GM12878 (cell line): Measurements from ENCODE around the gene CCT6B. TPM values are rescaled to one million over a fixed set of nuclear protein-coding genes. Genes with fewer than 3 reads are reported as not detected.

ENCODE experiments used
- ATAC-seq: fragments of 200-7000 bp; cut with Tn5 transposase; 3 replicates; pipeline ENCODE4 v1.9.1; 2020; ENCODE audit warnings: mild to moderate bottlenecking, moderate library complexity
- BruUV-seq: library from RNA; stranded (reverse); fragments of 400-500 nt; replicated peaks from 2 replicates; lab custom pipeline; 2021; lab: Mats Ljungman, UMichigan
- CTCF ChIA-PET: fragments of 300-600 bp; sonication (Branson Sonifier 250); formaldehyde crosslinking; extraction: SDS; loops from one replicate; lab custom pipeline; 2021; ENCODE audit warnings: inconsistent platforms; lab: Yijun Ruan, JAX
- POLR2A ChIA-PET: fragments of 350-600 bp; formaldehyde crosslinking; extraction: SDS; loops from one replicate; lab custom pipeline; 2021; ENCODE audit warnings: inconsistent platforms; lab: Charles Lee
- RAD21 ChIA-PET: fragments of 300-600 bp; sonication (Branson Sonifier 250); formaldehyde crosslinking; loops from one replicate; lab custom pipeline; 2023; ENCODE audit warnings: antibody characterized with exemption; ENCODE audit not compliant: unreplicated experiment; lab: Charles Lee
- SMC1A ChIA-PET: fragments of 300-600 bp; sonication (Branson Sonifier 250); formaldehyde crosslinking; loops from one replicate; lab custom pipeline; 2023; ENCODE audit not compliant: unreplicated experiment, uncharacterized antibody; lab: Charles Lee
- DNase-seq: peaks from one replicate; pipeline ENCODE4 v3.0.0-alpha.2; 2011; ENCODE audit warnings: low read depth, low spot score
- FAIRE-seq: peaks from 3 replicates; lab custom pipeline; 2011; peaks lifted over from hg19 to GRCh38; lab: Jason Lieb, UNC
- H2AFZ ChIP-seq: 2 replicates; pipeline ENCODE4 v1.6.0; 2011; ENCODE audit warnings: low read depth, low read length, control low read depth; ENCODE audit not compliant: control insufficient read depth
- H3K27ac ChIP-seq: 2 replicates; pipeline ENCODE4 v1.5.1; 2011; ENCODE audit warnings: control low read depth; ENCODE audit not compliant: control insufficient read depth, insufficient read depth
- H3K27me3 ChIP-seq, 2 experiments: replicated peaks in 1 of 2; 2 replicates each; pipeline versions ENCODE4 v1.6.0 to v1.6.1; 2011; ENCODE audit warnings: low read length in 1 of 2; ENCODE audit not compliant: control insufficient read depth in 2 of 2, insufficient read depth in 2 of 2
- H3K36me3 ChIP-seq, 2 experiments: 2 replicates each; pipeline ENCODE4 v1.5.1; 2011; ENCODE audit warnings: low read length in 1 of 2; ENCODE audit not compliant: control insufficient read depth in 2 of 2, insufficient read depth in 2 of 2
- H3K4me1 ChIP-seq: 2 replicates; pipeline ENCODE4 v1.6.1; 2011; ENCODE audit warnings: mild to moderate bottlenecking, low read length, moderate library complexity, mixed read lengths; ENCODE audit not compliant: control insufficient read depth, insufficient read depth
- H3K4me2 ChIP-seq: 2 replicates; pipeline ENCODE4 v1.6.0; 2011; ENCODE audit warnings: control low read depth; ENCODE audit not compliant: control insufficient read depth, insufficient read depth
- H3K4me3 ChIP-seq: fragments of 200-600 bp; sonication (generic); 2 replicates; pipeline ENCODE4 v1.5.1; 2016
- H3K79me2 ChIP-seq: 2 replicates; pipeline ENCODE4 v1.6.0; 2011; ENCODE audit warnings: low read length; ENCODE audit not compliant: control insufficient read depth, insufficient read depth
- H3K9ac ChIP-seq: 2 replicates; pipeline ENCODE4 v1.8.0; 2011; ENCODE audit warnings: low read length, control low read depth, mixed read lengths; ENCODE audit not compliant: control insufficient read depth, insufficient read depth
- H3K9me3 ChIP-seq: replicated peaks from 3 replicates; pipeline ENCODE4 v1.5.1; 2011; ENCODE audit warnings: mild to moderate bottlenecking, low read length; ENCODE audit not compliant: control insufficient read depth, insufficient read depth
- H4K20me1 ChIP-seq: 2 replicates; pipeline ENCODE4 v1.6.0; 2011; ENCODE audit not compliant: control insufficient read depth, insufficient read depth
- EED ChIP-seq: sonication (generic); IDR thresholded peaks from 2 replicates; pipeline ENCODE4 v1.6.1; 2016; ENCODE audit warnings: antibody characterized with exemption, low read depth
- HDAC6 ChIP-seq: fragments of 200-600 bp; sonication (generic); IDR thresholded peaks from one replicate; pipeline ENCODE4 v1.8.0; 2017; ENCODE audit warnings: antibody characterized with exemption; ENCODE audit not compliant: unreplicated experiment
- IRF4 ChIP-seq: IDR thresholded peaks from 2 replicates; pipeline ENCODE4 v1.6.1; 2011; ENCODE audit warnings: low read depth, low read length
- MYB ChIP-seq: fragments of 150-350 bp; IDR thresholded peaks from 2 replicates; pipeline ENCODE4 v1.6.1; 2014; ENCODE audit warnings: mild to moderate bottlenecking, low read depth, low read length, borderline replicate concordance
- NFXL1 ChIP-seq: fragments of 450-650 bp; IDR thresholded peaks from 2 replicates; pipeline ENCODE4 v1.6.1; 2017; ENCODE audit warnings: antibody characterized with exemption, mild to moderate bottlenecking, borderline replicate concordance
- PAX8 ChIP-seq: fragments of 450-650 bp; IDR thresholded peaks from 2 replicates; pipeline ENCODE4 v1.6.1; 2017; ENCODE audit warnings: mild to moderate bottlenecking, moderate library complexity
- POLR2A ChIP-seq: IDR thresholded peaks from 2 replicates; pipeline ENCODE4 v1.6.1; 2011; ENCODE audit warnings: low read depth, mild to moderate bottlenecking, low read length
- RAD21 ChIP-seq: IDR thresholded peaks from 2 replicates; pipeline ENCODE4 v1.6.1; 2011; ENCODE audit warnings: mild to moderate bottlenecking, low read depth, low read length, moderate library complexity; ENCODE audit not compliant: insufficient read depth
- SMAD5 ChIP-seq: IDR thresholded peaks from 2 replicates; pipeline ENCODE4 v1.6.1; 2016; ENCODE audit warnings: antibody characterized with exemption, low read depth
- TARDBP ChIP-seq: IDR thresholded peaks from 2 replicates; pipeline ENCODE4 v1.6.1; 2016; ENCODE audit warnings: borderline replicate concordance
- YBX1 ChIP-seq: fragments of 450-650 bp; IDR thresholded peaks from 2 replicates; pipeline ENCODE4 v1.6.1; 2016; ENCODE audit warnings: antibody characterized with exemption
- ZBTB40 ChIP-seq: fragments of 450-650 bp; IDR thresholded peaks from 2 replicates; pipeline ENCODE4 v1.6.1; 2016; ENCODE audit warnings: mild to moderate bottlenecking, moderate library complexity, borderline replicate concordance
- ZNF207 ChIP-seq: fragments of 450-650 bp; IDR thresholded peaks from 2 replicates; pipeline ENCODE4 v1.6.1; 2014; ENCODE audit warnings: antibody characterized with exemption, mild to moderate bottlenecking, borderline replicate concordance
- ZNF274 ChIP-seq: IDR thresholded peaks from one replicate; pipeline ENCODE4 v1.8.0; 2011; ENCODE audit not compliant: insufficient read length, insufficient read depth
- ZNF384 ChIP-seq: IDR thresholded peaks from 2 replicates; pipeline ENCODE4 v1.6.1; 2012; ENCODE audit warnings: low read depth, mild to moderate bottlenecking, low read length, improper control_type of control experiment, borderline replicate concordance
- ZSCAN29 ChIP-seq: fragments of 450-650 bp; IDR thresholded peaks from 2 replicates; pipeline ENCODE4 v1.6.1; 2017; ENCODE audit warnings: mild to moderate bottlenecking, moderate library complexity
- WGBS: methylation state at CpG from one replicate; pipeline ENCODE4 v1.1.6; 2016; ENCODE audit warnings: low lambda C conversion rate; ENCODE audit not compliant: insufficient replicate concordance, insufficient coverage; ENCODE audit errors: missing lambda C conversion rate; 5-methylcytosine and 5-hydroxymethylcytosine counted together
- in situ Hi-C: fragments of 300-500 bp; cut with MboI; formaldehyde crosslinking; loops from 9 replicates; pipeline ENCODE4 v1.14.3; 2018; ENCODE audit warnings: mixed read lengths
- intact Hi-C: fragments of 100-400 bp; cut with micrococcal nuclease; formaldehyde crosslinking; loops from one replicate; pipeline ENCODE4 v1.14.2; 2022; ENCODE audit not compliant: unreplicated experiment
- polyA plus RNA-seq, 11 experiments: library from polyadenylated mRNA; depleted of rRNA in 4 of 11; unstranded in 6 of 11; stranded (reverse) in 5 of 11; fragments of >200 nt; fragmentation: Nextera tagmentation in 4 of 11; fragmentation: Illumina TruSeq in 1 of 11; extraction: Ambion mirVana in 4 of 11; extraction: Trizol in 1 of 11; gene quantifications; 1 replicate in 1 of 11; 2 replicates in 10 of 11; pipeline versions ENCODE4 v1.2.1 to v1.2.3, GENCODE V29; 2011 to 2016; ENCODE audit warnings: inconsistent platforms in 2 of 11, missing spikeins in 2 of 11, low read depth in 1 of 11
- total RNA-seq, 4 experiments: library from RNA; depleted of rRNA in 3 of 4; stranded (reverse); fragments of >200 nt in 3 of 4; fragmentation: Illumina TruSeq in 1 of 4; extraction: Trizol in 1 of 4; gene quantifications; 2 replicates each; pipeline versions ENCODE4 v1.2.1 to v1.2.3, GENCODE V29; 2013 to 2021
- TF ChIP-seq, protein P1 (sequence below): IDR thresholded peaks from 2 replicates; pipeline ENCODE4 v1.6.1; 2011; ENCODE audit warnings: borderline replicate concordance, low read depth, mild to moderate bottlenecking, moderate library complexity, low read length; ENCODE audit not compliant: insufficient read depth, poor library complexity, severe bottlenecking
- TF ChIP-seq, protein P2 (sequence below): fragments of 450-650 bp; IDR thresholded peaks from 2 replicates; pipeline ENCODE4 v1.6.1; 2016; ENCODE audit warnings: mild to moderate bottlenecking

CCT6B gene
- total and polyA plus RNA-seq, 10 of the 15 experiments (the other 5 are each of a cell fraction or from before 2014, with no cell fraction given): 1.6 to 6.1 (median 2.6) TPM

- TF ChIP-seq ZBTB40 (no peak), ZSCAN29 (no peak)
Observed at GRCh38 chr17:34930283-34930682, 31.0 kb downstream of the CCT6B start (continued).

GRCh38 chr17:34926661-34927060 is 34.6 kb downstream of the CCT6B start:
- Histone ChIP-seq H3K36me3 (no peaks in the 10 kb centered on the region), H3K27ac (no peak overlapping the region), H3K27me3 (no peaks in the 10 kb centered on the region), H3K79me2 (no peaks in the 10 kb centered on the region), H4K20me1 (no peaks in the 10 kb centered on the region), H2AFZ (no peak overlapping the region), H3K4me1 (no peaks in the 10 kb centered on the region), H3K4me3 (no peak overlapping the region), H3K9me3 (no peaks in the 10 kb centered on the region), H3K9ac (no peak overlapping the region), H3K4me2 (no peak overlapping the region)
- ChIA-PET POLR2A (no interaction called here), CTCF (no interaction called here), RAD21 (no interaction called here), SMC1A (no interaction called here)
- in situ Hi-C loops (no loop called here), intact Hi-C loops (no loop called here)
- 66% methylated on average over 3 of the region's 3 CpGs for WGBS
- no TSS peak for BruUV-seq
- DNase-seq (no peak), ATAC-seq (no peak), FAIRE-seq (no peak)
- TF ChIP-seq, protein P1, sequence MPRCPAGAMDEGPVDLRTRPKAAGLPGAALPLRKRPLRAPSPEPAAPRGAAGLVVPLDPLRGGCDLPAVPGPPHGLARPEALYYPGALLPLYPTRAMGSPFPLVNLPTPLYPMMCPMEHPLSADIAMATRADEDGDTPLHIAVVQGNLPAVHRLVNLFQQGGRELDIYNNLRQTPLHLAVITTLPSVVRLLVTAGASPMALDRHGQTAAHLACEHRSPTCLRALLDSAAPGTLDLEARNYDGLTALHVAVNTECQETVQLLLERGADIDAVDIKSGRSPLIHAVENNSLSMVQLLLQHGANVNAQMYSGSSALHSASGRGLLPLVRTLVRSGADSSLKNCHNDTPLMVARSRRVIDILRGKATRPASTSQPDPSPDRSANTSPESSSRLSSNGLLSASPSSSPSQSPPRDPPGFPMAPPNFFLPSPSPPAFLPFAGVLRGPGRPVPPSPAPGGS: no peak
- TF ChIP-seq, protein P2, sequence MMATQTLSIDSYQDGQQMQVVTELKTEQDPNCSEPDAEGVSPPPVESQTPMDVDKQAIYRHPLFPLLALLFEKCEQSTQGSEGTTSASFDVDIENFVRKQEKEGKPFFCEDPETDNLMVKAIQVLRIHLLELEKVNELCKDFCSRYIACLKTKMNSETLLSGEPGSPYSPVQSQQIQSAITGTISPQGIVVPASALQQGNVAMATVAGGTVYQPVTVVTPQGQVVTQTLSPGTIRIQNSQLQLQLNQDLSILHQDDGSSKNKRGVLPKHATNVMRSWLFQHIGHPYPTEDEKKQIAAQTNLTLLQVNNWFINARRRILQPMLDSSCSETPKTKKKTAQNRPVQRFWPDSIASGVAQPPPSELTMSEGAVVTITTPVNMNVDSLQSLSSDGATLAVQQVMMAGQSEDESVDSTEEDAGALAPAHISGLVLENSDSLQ: no peak
- no peak for TF ChIP-seq RAD21
- TF ChIP-seq YBX1: no peak
- TF ChIP-seq ZSCAN29: no peak
- no peak for TF ChIP-seq POLR2A
- TF ChIP-seq ZNF274: no peak
- TF ChIP-seq ZNF384: no peak
- TF ChIP-seq HDAC6: no peak
- TF ChIP-seq IRF4: no peak
- TF ChIP-seq MYB: no peak
- TF ChIP-seq TARDBP: no peak
- TF ChIP-seq PAX8: no peak
- TF ChIP-seq EED: no peak
- no peak for TF ChIP-seq SMAD5
- no peak for TF ChIP-seq ZNF207
- TF ChIP-seq NFXL1: no peak
